ENCODE results near the gene IFI35. TPM values are rescaled to one million over a fixed set of nuclear protein-coding genes. Genes with fewer than 3 reads are reported as not detected.

Gene IFI35
- total and polyA plus RNA-seq, 9 of the 15 experiments (the other 6 are each of a cell fraction or from before 2014, with no cell fraction given): 4.4 to 13.1 (median 10.2) TPM

- no peak for TF ChIP-seq STAT6 (CRISPR knock-in tag; IDR thresholded peaks at IDR 0.05)
- TF ChIP-seq PYGO2 (tag; IDR thresholded peaks at IDR 0.05): no peak
- peak; percentile 75 for TF ChIP-seq ATF7 (IDR thresholded peaks at IDR 0.05)
- peak; percentile 10 for TF ChIP-seq GTF3C2 (IDR thresholded peaks at IDR 0.05; ENCODE audit: borderline replicate concordance, extremely low read depth, insufficient read length)
- no peak for TF ChIP-seq MBD1 (CRISPR knock-in tag; IDR thresholded peaks at IDR 0.05)
- TF ChIP-seq EGR1 (conservative IDR thresholded peaks at IDR 0.05): peak; percentile 41; the same call in 1 of the 2 replicates
- TF ChIP-seq ZSCAN29 (IDR thresholded peaks at IDR 0.05): no peak
- TF ChIP-seq KLF6 (CRISPR knock-in tag; IDR thresholded peaks at IDR 0.05; ENCODE audit: borderline replicate concordance): no peak
- TF ChIP-seq ZNF696 (CRISPR knock-in tag; conservative IDR thresholded peaks at IDR 0.05): no peak
- TF ChIP-seq ETV6 (IDR thresholded peaks at IDR 0.05; ENCODE audit: borderline replicate concordance in 1 of 2, low read depth in 2 of 2, low read length in 1 of 2): no peak
- no peak for TF ChIP-seq ETV6 (CRISPR knock-in tag; IDR thresholded peaks at IDR 0.05; ENCODE audit: borderline replicate concordance)
- TF ChIP-seq BRD9 (IDR thresholded peaks at IDR 0.05; ENCODE audit: low read depth, partially characterized antibody): no peak
- TF ChIP-seq ZNF766 (CRISPR knock-in tag; conservative IDR thresholded peaks at IDR 0.05): peak; percentile 25; the same call in 1 of the 2 replicates
- 0 out of 2 replicates have a peak, but pooled peaks have one; percentile 44 for TF ChIP-seq SP1 (CRISPR knock-in tag; IDR thresholded peaks at IDR 0.05)
- no peak for TF ChIP-seq CBX3 (IDR thresholded peaks at IDR 0.05; ENCODE audit: borderline replicate concordance in 1 of 2, low read length in 2 of 2)
- no peak for TF ChIP-seq ZBTB34 (CRISPR knock-in tag; IDR thresholded peaks at IDR 0.05)
- no peak for TF ChIP-seq ILF3 (IDR thresholded peaks at IDR 0.05; ENCODE audit: borderline replicate concordance)
- no peak for TF ChIP-seq SRSF7 (optimal IDR thresholded peaks at IDR 0.05; ENCODE audit: low read depth, low read length)
These were observed 42.2 kb upstream of the IFI35 start, which contains the start of gene AARSD1 (continued) for GRCh38 chr17:42964161-42964932.
